Upper lobe of left lung (tissue), 6 donors: Measurements from ENCODE around the gene SDR9C7. TPM values are rescaled to one million over a fixed set of nuclear protein-coding genes. Genes with fewer than 3 reads are reported as not detected.
A peak's percentile ranks its signal among the peaks of the same experiment; 100 is the strongest.

Source experiments
- ATAC-seq, 2 donors: fragments of 200-7000 bp; cut with Tn5 transposase; one replicate each; pipeline ENCODE4 v1.9.1; 2022; ENCODE audit warnings: mild to moderate bottlenecking in 2 of 2, moderate library complexity in 2 of 2; ENCODE audit not compliant: low FRiP score in 2 of 2
- DNase-seq, 2 donors: peaks; one replicate each; pipeline ENCODE4 v3.0.0-alpha.2; 2019 to 2020
- H3K27ac ChIP-seq, 4 donors: fragments of 200-600 bp; sonication (generic); one replicate each; pipeline ENCODE4 v1.5.1; 2016 to 2019
- H3K27me3 ChIP-seq, 4 donors: fragments of 200-600 bp; sonication (generic); one replicate each; pipeline ENCODE4 v1.5.1; 2017 to 2019
- H3K36me3 ChIP-seq, 4 donors: fragments of 200-600 bp; sonication (generic); one replicate each; pipeline ENCODE4 v1.5.1; 2016 to 2019
- H3K4me1 ChIP-seq, 4 donors: fragments of 200-600 bp; sonication (generic); one replicate each; pipeline ENCODE4 v1.5.1; 2018 to 2019
- H3K4me3 ChIP-seq, 4 donors: fragments of 200-600 bp; sonication (generic); one replicate each; pipeline ENCODE4 v1.5.1; 2017 to 2019; ENCODE audit warnings: mild to moderate bottlenecking in 2 of 4, moderate library complexity in 1 of 4
- H3K9me3 ChIP-seq, 4 donors: fragments of 200-600 bp; sonication (generic); one replicate each; pipeline ENCODE4 v1.5.1; 2018 to 2019
- EP300 ChIP-seq, 4 donors: sonication (generic); formaldehyde crosslinking; IDR thresholded peaks; one replicate each; pipeline ENCODE4 v1.5.1; 2017; ENCODE audit warnings: antibody characterized with exemption in 4 of 4, control low read depth in 2 of 4
- POLR2A ChIP-seq, 4 donors: fragments of 450-650 bp; IDR thresholded peaks; one replicate each; pipeline ENCODE4 v1.5.1; 2016 to 2017; ENCODE audit warnings: antibody characterized with exemption in 4 of 4, mild to moderate bottlenecking in 2 of 4
- POLR2AphosphoS5 ChIP-seq, 2 donors: sonication (generic); formaldehyde crosslinking; IDR thresholded peaks; one replicate each; pipeline ENCODE4 v1.5.1; 2017; ENCODE audit warnings: antibody characterized with exemption in 2 of 2
- WGBS, 2 donors: methylation state at CpG; one replicate each; pipeline ENCODE4 v1.1.5; 2017 to 2018; 5-methylcytosine and 5-hydroxymethylcytosine counted together
- total RNA-seq, 6 donors: library from RNA; depleted of rRNA in 4 of 6; stranded (reverse); fragments of >200 nt in 4 of 6; gene quantifications; one replicate each; pipeline versions ENCODE4 v1.1.0 to v1.2.1, GENCODE V29; 2016 to 2021
- TF ChIP-seq, protein P1 (sequence below), 6 experiments: fragments of 450-650 bp in 4 of 6; fragments of 200-600 bp in 2 of 6; sonication (generic) in 2 of 6; IDR thresholded peaks; one replicate each; pipeline ENCODE4 v1.5.1; 2016 to 2019; ENCODE audit warnings: antibody characterized with exemption in 6 of 6
- donor health status: DM: no; HTN: no; CAD: no; lungs with moderate emphysema.
- donor health status: DM: no; HTN: yes; CAD: no; lungs with severe emphysema.

SDR9C7 gene
- total RNA-seq, 6 donors from 2014 or later: not detected

- DNase-seq (no peak), ATAC-seq (no peak)
- Histone ChIP-seq H3K9me3 (no peaks in the 10 kb centered on the region), H3K27me3 (no peaks in the 10 kb centered on the region), H3K36me3 (no peaks in the 10 kb centered on the region), H3K27ac (no peak overlapping the region), H3K4me1 (peaks cover 15 to 23% (median 18%) of the 10 kb centered on the region in 4 donors), H3K4me3 (no peak overlapping the region)
- TF ChIP-seq POLR2AphosphoS5 (IDR thresholded peaks at IDR 0.05) (no peak), POLR2A (IDR thresholded peaks at IDR 0.05) (no peak), EP300 (IDR thresholded peaks at IDR 0.05) (no peak)
- TF ChIP-seq, protein P1, sequence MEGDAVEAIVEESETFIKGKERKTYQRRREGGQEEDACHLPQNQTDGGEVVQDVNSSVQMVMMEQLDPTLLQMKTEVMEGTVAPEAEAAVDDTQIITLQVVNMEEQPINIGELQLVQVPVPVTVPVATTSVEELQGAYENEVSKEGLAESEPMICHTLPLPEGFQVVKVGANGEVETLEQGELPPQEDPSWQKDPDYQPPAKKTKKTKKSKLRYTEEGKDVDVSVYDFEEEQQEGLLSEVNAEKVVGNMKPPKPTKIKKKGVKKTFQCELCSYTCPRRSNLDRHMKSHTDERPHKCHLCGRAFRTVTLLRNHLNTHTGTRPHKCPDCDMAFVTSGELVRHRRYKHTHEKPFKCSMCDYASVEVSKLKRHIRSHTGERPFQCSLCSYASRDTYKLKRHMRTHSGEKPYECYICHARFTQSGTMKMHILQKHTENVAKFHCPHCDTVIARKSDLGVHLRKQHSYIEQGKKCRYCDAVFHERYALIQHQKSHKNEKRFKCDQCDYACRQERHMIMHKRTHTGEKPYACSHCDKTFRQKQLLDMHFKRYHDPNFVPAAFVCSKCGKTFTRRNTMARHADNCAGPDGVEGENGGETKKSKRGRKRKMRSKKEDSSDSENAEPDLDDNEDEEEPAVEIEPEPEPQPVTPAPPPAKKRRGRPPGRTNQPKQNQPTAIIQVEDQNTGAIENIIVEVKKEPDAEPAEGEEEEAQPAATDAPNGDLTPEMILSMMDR (IDR thresholded peaks at IDR 0.05): no peak
- WGBS, 2 donors: 83 to 94% methylated on average over 2 of the region's 2 CpGs
Observed at GRCh38 chr12:56935752-56936151, 1.5 kb upstream of the SDR9C7 start.

DNA sequence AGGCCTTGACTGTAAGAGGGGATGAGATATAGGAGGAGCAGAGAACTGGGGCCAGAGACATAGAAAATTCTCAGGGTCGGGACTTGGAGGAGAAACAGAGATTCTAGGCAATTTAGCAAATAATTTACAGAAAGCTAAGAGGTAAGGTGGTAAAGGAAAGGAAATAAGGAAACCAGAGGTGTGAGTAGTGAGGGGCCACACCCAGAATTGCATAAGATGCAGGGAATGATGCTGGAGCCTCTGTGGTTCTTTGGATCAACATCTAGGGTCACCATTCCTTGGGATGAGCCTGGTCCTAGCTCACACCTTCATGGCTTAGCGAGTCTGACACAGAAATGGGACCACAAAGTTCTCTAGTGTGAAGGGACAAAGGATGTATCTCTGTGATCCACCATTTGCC, 949 bp upstream of the SDR9C7 start:
- TF ChIP-seq, protein P1 (IDR thresholded peaks at IDR 0.05): no peak
- no peak for TF ChIP-seq POLR2AphosphoS5 (IDR thresholded peaks at IDR 0.05)
- no peak for TF ChIP-seq POLR2A (IDR thresholded peaks at IDR 0.05)
- no peak for TF ChIP-seq EP300 (IDR thresholded peaks at IDR 0.05)
- WGBS, 2 donors: 81 to 88% methylated on average over 2 of the region's 2 CpGs
- Histone ChIP-seq H3K4me1 (peaks cover 15 to 23% (median 18%) of the 10 kb centered on the region in 4 donors), H3K4me3 (no peak overlapping the region), H3K27me3 (no peaks in the 10 kb centered on the region), H3K36me3 (no peaks in the 10 kb centered on the region), H3K27ac (no peak overlapping the region), H3K9me3 (no peaks in the 10 kb centered on the region)
- DNase-seq (no peak), ATAC-seq (no peak)

GRCh38 chr12:56932867-56933266, 1.3 kb downstream of the SDR9C7 start:
- Histone ChIP-seq H3K36me3 (no peaks in the 10 kb centered on the region), H3K27me3 (no peaks in the 10 kb centered on the region), H3K27ac (peak overlapping the region in 3 of 4 donors; percentile 26 to 45 (median 30)), H3K4me3 (no peak overlapping the region), H3K4me1 (peaks cover 15 to 23% (median 18%) of the 10 kb centered on the region in 4 donors), H3K9me3 (no peaks in the 10 kb centered on the region)
- ATAC-seq: peak; percentile 64 to 74
- 50 to 73% methylated on average over 1 of the region's 1 CpG for WGBS, 2 donors
- DNase-seq: peak in 1 of 2 donors; percentile 62
- peak in 1 of 4 donors; percentile 39 for TF ChIP-seq POLR2A (IDR thresholded peaks at IDR 0.05)
- TF ChIP-seq POLR2AphosphoS5 (IDR thresholded peaks at IDR 0.05): no peak

DNA sequence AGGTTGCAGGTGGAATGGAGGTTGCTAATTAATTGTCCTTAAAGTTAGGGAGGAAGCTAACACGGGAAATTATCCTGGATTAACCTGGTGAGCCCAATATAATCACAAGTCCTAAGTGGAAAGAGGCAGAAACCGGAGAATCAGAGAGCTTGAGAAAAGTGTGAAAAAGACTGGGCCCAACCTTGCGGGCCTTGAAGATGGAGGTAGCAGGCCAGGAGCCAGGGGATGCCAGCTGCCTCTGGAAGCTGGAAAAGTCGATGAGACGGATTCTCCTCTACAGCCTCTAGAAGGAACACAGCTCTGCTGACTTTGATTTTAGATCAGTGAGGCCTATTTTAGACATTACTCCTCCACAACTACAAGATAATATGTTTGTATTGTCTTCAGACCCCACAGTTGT, 2.1 kb downstream of the SDR9C7 start:
- no peaks in the 10 kb centered on the region for H3K9me3 ChIP-seq
- H3K27me3 ChIP-seq: no peaks in the 10 kb centered on the region
- DNase-seq (no peak), ATAC-seq (no peak)
- WGBS, 2 donors: 64 to 69% methylated on average over 5 of the region's 5 CpGs
- H3K4me1 ChIP-seq: peaks cover 15 to 23% (median 18%) of the 10 kb centered on the region in 4 donors
- TF ChIP-seq POLR2AphosphoS5 (IDR thresholded peaks at IDR 0.05) (no peak), EP300 (IDR thresholded peaks at IDR 0.05) (no peak)
- H3K36me3 ChIP-seq: no peaks in the 10 kb centered on the region
- H3K4me3 ChIP-seq: no peak overlapping the region
- no peak overlapping the region for H3K27ac ChIP-seq

- 72 to 80% methylated on average over 2 of the region's 2 CpGs for WGBS, 2 donors
- peak overlapping the region in 1 of 4 donors; percentile 40 for H3K27ac ChIP-seq
- ATAC-seq (peak in 1 of 2 donors; percentile 48), DNase-seq (no peak)
- H3K36me3 ChIP-seq: no peaks in the 10 kb centered on the region
- H3K9me3 ChIP-seq: no peaks in the 10 kb centered on the region
- no peak overlapping the region for H3K4me3 ChIP-seq
- H3K4me1 ChIP-seq: peaks cover 15 to 23% (median 18%) of the 10 kb centered on the region in 4 donors
- TF ChIP-seq POLR2AphosphoS5 (IDR thresholded peaks at IDR 0.05): no peak
- TF ChIP-seq POLR2A (IDR thresholded peaks at IDR 0.05): no peak
- no peak for TF ChIP-seq EP300 (IDR thresholded peaks at IDR 0.05)
- TF ChIP-seq, protein P1 (IDR thresholded peaks at IDR 0.05): no peak
- no peaks in the 10 kb centered on the region for H3K27me3 ChIP-seq
Observed at GRCh38 chr12:56931474-56931978, 2.7 kb downstream of the SDR9C7 start.

DNA sequence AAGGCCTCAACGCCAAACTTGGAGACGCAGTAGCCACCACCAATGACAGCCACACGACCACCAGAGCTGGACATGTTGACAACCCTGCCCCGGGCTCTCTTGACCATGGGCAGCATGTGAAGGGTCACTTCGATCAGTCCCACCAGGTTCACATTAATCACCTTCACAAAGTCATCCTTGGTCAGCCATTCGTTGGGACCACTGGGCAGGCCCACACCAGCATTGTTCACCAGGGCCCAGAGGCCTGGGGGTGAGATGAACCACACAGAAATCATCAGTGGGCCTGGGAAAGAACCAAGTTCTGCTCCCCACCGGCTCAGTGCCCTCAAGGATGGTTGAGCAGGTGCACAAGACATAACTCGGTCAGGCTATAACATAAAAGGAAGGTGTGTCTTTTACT, 4.0 kb downstream of the SDR9C7 start:
- DNase-seq: no peak

More for the DNA sequence above, 4.0 kb downstream of the SDR9C7 start:
- H3K27me3 ChIP-seq: no peaks in the 10 kb centered on the region
- no peak overlapping the region for H3K4me3 ChIP-seq
- no peak for ATAC-seq
- no peak for TF ChIP-seq POLR2A (IDR thresholded peaks at IDR 0.05)
- TF ChIP-seq, protein P1 (IDR thresholded peaks at IDR 0.05): no peak
- TF ChIP-seq EP300 (IDR thresholded peaks at IDR 0.05): no peak
- no peak for TF ChIP-seq POLR2AphosphoS5 (IDR thresholded peaks at IDR 0.05)
- peaks cover 15 to 23% (median 18%) of the 10 kb centered on the region in 4 donors for H3K4me1 ChIP-seq
- no peak overlapping the region for H3K27ac ChIP-seq
- WGBS, 2 donors: 76 to 95% methylated on average over 3 to 8 of the region's 8 CpGs
- H3K36me3 ChIP-seq: no peaks in the 10 kb centered on the region
- H3K9me3 ChIP-seq: no peaks in the 10 kb centered on the region
